ENCODE measurements around the gene WIPF1. TPM values are rescaled to one million over a fixed set of nuclear protein-coding genes. Genes with fewer than 3 reads are reported as not detected.

WIPF1 gene
- total and polyA plus RNA-seq, 2 experiments from 2014 or later: 20.1 to 32.7 TPM

DNA sequence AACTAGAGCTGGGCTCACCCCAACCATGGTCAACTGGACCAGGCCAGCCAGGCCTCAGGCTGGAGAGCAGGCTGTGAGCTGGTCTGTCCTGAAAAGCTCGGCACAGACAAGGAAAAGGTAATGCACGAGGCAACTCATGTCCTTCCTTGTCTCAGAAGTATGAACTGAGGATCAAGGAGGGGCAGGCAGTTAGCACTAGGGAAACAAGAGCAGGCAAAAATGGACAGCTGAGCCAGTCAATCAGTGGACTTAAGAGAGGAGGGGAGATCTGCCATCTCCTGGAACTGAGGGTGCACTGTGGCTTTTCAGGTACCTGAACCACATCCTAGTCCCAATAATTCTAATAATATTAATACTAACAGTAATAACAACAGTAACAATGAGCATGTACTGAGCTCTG lies 20.6 kb upstream of the WIPF1 start:
- Histone ChIP-seq H3K27me3 (no peaks in the 10 kb centered on the region), H3K79me2 (no peaks in the 10 kb centered on the region), H3K4me1 (ENCODE audit: insufficient read depth) (peaks cover 19% of the 10 kb centered on the region), H3K4me2 (no peak overlapping the region), H3K9me3 (ENCODE audit: low read depth) (no peaks in the 10 kb centered on the region), H4K20me1 (ENCODE audit: insufficient read depth, poor library complexity, severe bottlenecking) (no peaks in the 10 kb centered on the region), H3K4me3 (no peak overlapping the region), H3K27ac (no peak overlapping the region), H3K9me2 (replicated peaks; ENCODE audit: insufficient read depth) (no peaks in the 10 kb centered on the region), H2AFZ (no peak overlapping the region), H3K36me3 (replicated peaks; ENCODE audit: insufficient read depth, low read depth) (no peaks in the 10 kb centered on the region)
- WGBS (ENCODE audit: low lambda C conversion rate, missing lambda C conversion rate): 81% methylated on average over 2 of the region's 2 CpGs
- TF ChIP-seq, protein P1, sequence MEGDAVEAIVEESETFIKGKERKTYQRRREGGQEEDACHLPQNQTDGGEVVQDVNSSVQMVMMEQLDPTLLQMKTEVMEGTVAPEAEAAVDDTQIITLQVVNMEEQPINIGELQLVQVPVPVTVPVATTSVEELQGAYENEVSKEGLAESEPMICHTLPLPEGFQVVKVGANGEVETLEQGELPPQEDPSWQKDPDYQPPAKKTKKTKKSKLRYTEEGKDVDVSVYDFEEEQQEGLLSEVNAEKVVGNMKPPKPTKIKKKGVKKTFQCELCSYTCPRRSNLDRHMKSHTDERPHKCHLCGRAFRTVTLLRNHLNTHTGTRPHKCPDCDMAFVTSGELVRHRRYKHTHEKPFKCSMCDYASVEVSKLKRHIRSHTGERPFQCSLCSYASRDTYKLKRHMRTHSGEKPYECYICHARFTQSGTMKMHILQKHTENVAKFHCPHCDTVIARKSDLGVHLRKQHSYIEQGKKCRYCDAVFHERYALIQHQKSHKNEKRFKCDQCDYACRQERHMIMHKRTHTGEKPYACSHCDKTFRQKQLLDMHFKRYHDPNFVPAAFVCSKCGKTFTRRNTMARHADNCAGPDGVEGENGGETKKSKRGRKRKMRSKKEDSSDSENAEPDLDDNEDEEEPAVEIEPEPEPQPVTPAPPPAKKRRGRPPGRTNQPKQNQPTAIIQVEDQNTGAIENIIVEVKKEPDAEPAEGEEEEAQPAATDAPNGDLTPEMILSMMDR (IDR thresholded peaks at IDR 0.05; ENCODE audit: poor library complexity): no peak
- TF ChIP-seq EZH2phosphoT487 (IDR thresholded peaks at IDR 0.05; ENCODE audit: low read depth, severe bottlenecking, unreplicated experiment) (no peak), EZH2 (IDR thresholded peaks at IDR 0.05; ENCODE audit: borderline replicate concordance) (no peak)
- no peak for DNase-seq (ENCODE audit: low spot score)

DNA sequence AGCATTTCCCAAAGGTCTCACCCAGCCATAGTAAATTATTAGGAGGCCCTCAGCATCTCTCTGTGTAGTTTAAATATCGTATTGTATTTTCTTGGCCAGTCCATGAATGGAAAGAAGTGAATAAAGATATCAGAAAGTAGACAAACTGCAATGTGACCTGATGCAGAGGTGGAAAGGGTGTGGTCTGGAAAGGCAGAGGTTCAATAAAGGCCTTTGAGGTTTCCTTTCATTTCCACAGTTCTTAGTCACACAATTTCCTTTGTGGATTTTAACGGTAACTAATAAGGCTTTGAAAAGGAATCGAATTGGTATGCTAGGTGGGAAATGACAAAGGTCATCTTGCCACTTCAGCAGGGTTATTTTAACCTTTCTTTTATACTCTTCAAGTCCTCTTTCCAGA lies 20.1 kb upstream of the WIPF1 start:
- no peaks in the 10 kb centered on the region for H4K20me1 ChIP-seq (ENCODE audit: insufficient read depth, poor library complexity, severe bottlenecking)
- no peaks in the 10 kb centered on the region for H3K27me3 ChIP-seq
- WGBS (ENCODE audit: low lambda C conversion rate, missing lambda C conversion rate): 91% methylated on average over 3 of the region's 3 CpGs
- no peak overlapping the region for H3K4me3 ChIP-seq
- H3K4me2 ChIP-seq: no peak overlapping the region
- H2AFZ ChIP-seq: no peak overlapping the region
- no peaks in the 10 kb centered on the region for H3K79me2 ChIP-seq
- peaks cover 21% of the 10 kb centered on the region for H3K4me1 ChIP-seq (ENCODE audit: insufficient read depth)
- DNase-seq (ENCODE audit: low spot score): no peak
- no peak overlapping the region for H3K27ac ChIP-seq
- TF ChIP-seq, protein P1 (IDR thresholded peaks at IDR 0.05; ENCODE audit: poor library complexity): no peak
- TF ChIP-seq EZH2phosphoT487 (IDR thresholded peaks at IDR 0.05; ENCODE audit: low read depth, severe bottlenecking, unreplicated experiment) (no peak), EZH2 (IDR thresholded peaks at IDR 0.05; ENCODE audit: borderline replicate concordance) (no peak)
- no peaks in the 10 kb centered on the region for H3K9me3 ChIP-seq (ENCODE audit: low read depth)
- no peaks in the 10 kb centered on the region for H3K36me3 ChIP-seq (replicated peaks; ENCODE audit: insufficient read depth, low read depth)
- H3K9me2 ChIP-seq (replicated peaks; ENCODE audit: insufficient read depth): no peaks in the 10 kb centered on the region

DNA sequence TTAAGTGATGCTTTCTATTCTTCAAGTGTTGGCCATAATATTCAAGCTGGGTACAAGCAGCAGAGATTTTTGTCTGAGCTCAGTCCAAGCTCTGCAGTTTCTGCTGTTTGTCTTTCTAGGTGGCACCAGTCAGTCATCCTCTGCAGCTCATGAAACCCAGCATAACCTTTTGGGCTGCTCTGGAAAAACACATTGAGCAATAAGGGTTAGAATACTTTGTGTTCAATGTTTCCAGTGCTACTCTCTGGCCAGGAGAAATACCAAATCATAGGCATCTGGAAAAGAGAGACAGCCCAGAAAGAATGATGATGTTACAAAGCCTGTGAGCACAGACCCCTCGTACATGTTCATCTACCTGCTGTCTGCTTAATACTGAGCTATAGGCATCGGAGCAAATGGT lies 19.5 kb upstream of the WIPF1 start:
- Histone ChIP-seq H3K27me3 (no peaks in the 10 kb centered on the region), H3K27ac (no peak overlapping the region), H3K36me3 (replicated peaks; ENCODE audit: insufficient read depth, low read depth) (no peaks in the 10 kb centered on the region), H3K4me1 (ENCODE audit: insufficient read depth) (peaks cover 23% of the 10 kb centered on the region), H3K4me3 (no peak overlapping the region), H3K4me2 (no peak overlapping the region), H3K79me2 (peaks cover 1% of the 10 kb centered on the region), H4K20me1 (ENCODE audit: insufficient read depth, poor library complexity, severe bottlenecking) (no peaks in the 10 kb centered on the region), H3K9me3 (ENCODE audit: low read depth) (no peaks in the 10 kb centered on the region), H2AFZ (no peak overlapping the region), H3K9me2 (replicated peaks; ENCODE audit: insufficient read depth) (no peaks in the 10 kb centered on the region)
- DNase-seq (ENCODE audit: low spot score): no peak
- 100% methylated on average over 2 of the region's 2 CpGs for WGBS (ENCODE audit: low lambda C conversion rate, missing lambda C conversion rate)
- TF ChIP-seq EZH2phosphoT487 (IDR thresholded peaks at IDR 0.05; ENCODE audit: low read depth, severe bottlenecking, unreplicated experiment) (no peak), EZH2 (IDR thresholded peaks at IDR 0.05; ENCODE audit: borderline replicate concordance) (no peak)
- TF ChIP-seq, protein P1 (IDR thresholded peaks at IDR 0.05; ENCODE audit: poor library complexity): no peak

Measured in hepatocyte (in vitro differentiated cells).